AG04449 (cell line): ENCODE measurements around the gene VAV2.

Experiments
- CTCF ChIA-PET: fragments of 350-600 bp; formaldehyde crosslinking; extraction: SDS; loops from one replicate; lab custom pipeline; 2021; ENCODE audit warnings: antibody characterized with exemption; lab: Yijun Ruan, JAX
- POLR2A ChIA-PET: fragments of 400-600, 350-600 bp; formaldehyde crosslinking; extraction: SDS; loops from one replicate; lab custom pipeline; 2020; ENCODE audit warnings: antibody characterized with exemption, inconsistent platforms; lab: Yijun Ruan, JAX
- DNase-seq: peaks from one replicate; pipeline ENCODE4 v3.0.0-alpha.2; 2010; ENCODE audit warnings: low read depth, low spot score
- H3K4me3 ChIP-seq: 2 replicates; pipeline ENCODE4 v1.5.1; 2011; ENCODE audit warnings: low read depth, mild to moderate bottlenecking, control low read depth, low read length
- CTCF ChIP-seq: IDR thresholded peaks from one replicate; pipeline ENCODE4 v1.5.1; 2011; ENCODE audit warnings: mild to moderate bottlenecking, moderate library complexity, low read length, control low read depth, inconsistent platforms; ENCODE audit not compliant: insufficient read depth; ENCODE audit errors: missing control alignments

VAV2 gene

GRCh38 chr9:133803745-133804144 lies 188.4 kb downstream of the VAV2 start:
- TF ChIP-seq CTCF = no peak
- H3K4me3 ChIP-seq = no peak overlapping the region
- CTCF ChIA-PET = interaction anchor here (1.3 to 5.8 kb wide), 3 partner anchors 10 to 191 kb away, joined by 3 to 38 read pairs (median 22); no protein-coding TSS in a partner anchor
- no peak for DNase-seq
- POLR2A ChIA-PET = no interaction called here

GRCh38 chr9:133803028-133803585 lies 189.0 kb downstream of the VAV2 start:
- POLR2A ChIA-PET = no interaction called here
- CTCF ChIA-PET = interaction anchor here (0.9 to 5.8 kb wide), 3 partner anchors 9 to 192 kb away, joined by 5 to 38 read pairs (median 22); no protein-coding TSS in a partner anchor
- DNase-seq = no peak
- no peak overlapping the region for H3K4me3 ChIP-seq
- no peak for TF ChIP-seq CTCF

GRCh38 chr9:133801739-133802138 lies 190.4 kb downstream of the VAV2 start:
- no peak overlapping the region for H3K4me3 ChIP-seq
- TF ChIP-seq CTCF = no peak
- ChIA-PET CTCF (interaction anchor here (2.1 to 5.8 kb wide), 2 partner anchors 8 to 193 kb away, joined by 22 to 38 read pairs; no protein-coding TSS in a partner anchor), POLR2A (no interaction called here)
- DNase-seq = no peak

GRCh38 chr9:133800266-133800665 lies 191.9 kb downstream of the VAV2 start:
- H3K4me3 ChIP-seq = no peak overlapping the region
- DNase-seq = no peak
- ChIA-PET CTCF (interaction anchor here (4.1 to 13.4 kb wide), 2 partner anchors 18 to 195 kb away, joined by 18 to 362 read pairs; no protein-coding TSS in a partner anchor), POLR2A (no interaction called here)
- no peak for TF ChIP-seq CTCF

GRCh38 chr9:133799716-133800115 lies 192.4 kb downstream of the VAV2 start:
- no peak overlapping the region for H3K4me3 ChIP-seq
- no peak for DNase-seq
- ChIA-PET POLR2A (no interaction called here), CTCF (interaction anchor here (4.1 to 13.4 kb wide), 2 partner anchors 18 to 196 kb away, joined by 18 to 362 read pairs; no protein-coding TSS in a partner anchor)
- no peak for TF ChIP-seq CTCF

- DNase-seq = no peak
- TF ChIP-seq CTCF = no peak
- POLR2A ChIA-PET = no interaction called here
- CTCF ChIA-PET = interaction anchor here (4.1 to 13.4 kb wide), 2 partner anchors 17 to 196 kb away, joined by 18 to 362 read pairs; no protein-coding TSS in a partner anchor
- no peak overlapping the region for H3K4me3 ChIP-seq
Measured at GRCh38 chr9:133799106-133799505, 193.0 kb downstream of the VAV2 start.
